Suprapubic skin (tissue), 4 donors: Measurements from ENCODE around the gene RRAGD. TPM values are rescaled to one million over a fixed set of nuclear protein-coding genes. Genes with fewer than 3 reads are reported as not detected.
A peak's percentile ranks its signal among the peaks of the same experiment; 100 is the strongest.

Experiments used
- DNase-seq, 2 donors: peaks; one replicate each; pipeline ENCODE4 v3.0.0-alpha.2; 2019; ENCODE audit warnings: low spot score in 2 of 2
- H3K27ac ChIP-seq: fragments of 200-600 bp; sonication (generic); one replicate; pipeline ENCODE4 v1.5.1; 2019
- H3K27me3 ChIP-seq: fragments of 200-600 bp; sonication (generic); one replicate; pipeline ENCODE4 v1.5.1; 2019
- H3K36me3 ChIP-seq: fragments of 200-600 bp; sonication (generic); one replicate; pipeline ENCODE4 v1.5.1; 2019
- H3K4me1 ChIP-seq: fragments of 200-600 bp; sonication (generic); one replicate; pipeline ENCODE4 v1.5.1; 2019
- H3K4me3 ChIP-seq: fragments of 200-600 bp; sonication (generic); one replicate; pipeline ENCODE4 v1.5.1; 2019; ENCODE audit warnings: mild to moderate bottlenecking
- H3K9me3 ChIP-seq: fragments of 200-600 bp; sonication (generic); one replicate; pipeline ENCODE4 v1.5.1; 2019
- EP300 ChIP-seq: sonication (generic); formaldehyde crosslinking; IDR thresholded peaks from one replicate; pipeline ENCODE4 v1.6.1; 2017; ENCODE audit warnings: antibody characterized with exemption
- POLR2A ChIP-seq, 2 donors: fragments of 450-650 bp; IDR thresholded peaks; one replicate each; pipeline ENCODE4 v1.6.1; 2017; ENCODE audit warnings: antibody characterized with exemption in 2 of 2, mild to moderate bottlenecking in 2 of 2, moderate library complexity in 2 of 2
- POLR2AphosphoS5 ChIP-seq, 3 donors: sonication (generic); formaldehyde crosslinking; IDR thresholded peaks; one replicate each; pipeline ENCODE4 v1.6.1; 2017; ENCODE audit warnings: antibody characterized with exemption in 3 of 3
- WGBS: methylation state at CpG from one replicate; pipeline ENCODE4 v1.1.5; 2018; 5-methylcytosine and 5-hydroxymethylcytosine counted together
- total RNA-seq, 4 donors: library from RNA; depleted of rRNA; stranded (reverse); fragments of >200 nt; gene quantifications; one replicate each; pipeline ENCODE4 v1.1.0, GENCODE V29; 2016
- TF ChIP-seq, protein P1 (sequence below), 2 donors: fragments of 200-600 bp in 1 of 2; fragments of 450-650 bp in 1 of 2; sonication (generic) in 1 of 2; IDR thresholded peaks; one replicate each; pipeline ENCODE4 v1.5.1; 2016 to 2019; ENCODE audit warnings: antibody characterized with exemption in 2 of 2, mild to moderate bottlenecking in 1 of 2, moderate library complexity in 1 of 2

Gene RRAGD
- total RNA-seq, 4 donors from 2014 or later, result 13.7 to 24.3 (median 17.9) TPM

DNA sequence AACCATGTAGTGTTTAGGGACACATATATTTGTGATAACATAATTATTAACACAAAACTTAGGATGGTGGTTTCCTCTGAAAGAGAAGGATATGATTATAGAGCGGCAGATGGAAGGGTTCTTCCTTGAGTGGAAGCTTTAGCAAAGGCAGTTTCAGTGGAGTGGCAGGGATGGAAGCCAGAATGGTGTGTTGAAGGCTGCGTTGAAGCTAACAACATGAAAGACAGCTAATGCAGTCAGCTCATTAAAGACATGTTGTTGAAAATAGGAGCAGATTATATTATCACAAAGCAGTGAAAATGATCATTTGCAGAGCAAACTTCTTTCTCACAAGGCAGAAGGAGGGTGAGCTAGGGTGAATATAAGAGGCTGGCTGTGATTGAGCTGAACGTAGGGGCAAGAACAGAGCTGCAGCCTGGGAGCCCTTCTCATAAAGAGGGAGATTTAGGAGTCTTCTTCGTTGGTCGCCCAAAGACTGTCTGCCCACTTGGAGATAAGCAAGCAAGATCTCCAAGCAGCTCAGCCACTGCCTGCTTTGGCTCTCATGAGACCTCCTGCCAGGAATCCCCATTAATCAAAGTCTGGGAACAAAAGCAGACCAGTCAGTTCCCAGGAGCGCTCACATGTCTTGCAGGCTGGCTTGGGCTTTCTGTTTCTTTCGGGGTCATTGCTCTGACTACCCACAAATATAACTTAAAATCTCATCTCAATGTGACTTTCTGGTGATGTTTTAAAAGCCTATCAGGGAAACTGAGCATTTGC lies 18.3 kb upstream of the RRAGD start:
- Histone ChIP-seq H3K9me3 (no peaks in the 10 kb centered on the region), H3K36me3 (no peaks in the 10 kb centered on the region), H3K27ac (no peak overlapping the region), H3K27me3 (no peaks in the 10 kb centered on the region), H3K4me3 (no peak overlapping the region), H3K4me1 (peaks cover 16% of the 10 kb centered on the region)
- 56% methylated on average over 6 of the region's 7 CpGs for WGBS
- TF ChIP-seq POLR2A (IDR thresholded peaks at IDR 0.05) (no peak), POLR2AphosphoS5 (IDR thresholded peaks at IDR 0.05) (no peak), EP300 (no peak)
- TF ChIP-seq, protein P1, sequence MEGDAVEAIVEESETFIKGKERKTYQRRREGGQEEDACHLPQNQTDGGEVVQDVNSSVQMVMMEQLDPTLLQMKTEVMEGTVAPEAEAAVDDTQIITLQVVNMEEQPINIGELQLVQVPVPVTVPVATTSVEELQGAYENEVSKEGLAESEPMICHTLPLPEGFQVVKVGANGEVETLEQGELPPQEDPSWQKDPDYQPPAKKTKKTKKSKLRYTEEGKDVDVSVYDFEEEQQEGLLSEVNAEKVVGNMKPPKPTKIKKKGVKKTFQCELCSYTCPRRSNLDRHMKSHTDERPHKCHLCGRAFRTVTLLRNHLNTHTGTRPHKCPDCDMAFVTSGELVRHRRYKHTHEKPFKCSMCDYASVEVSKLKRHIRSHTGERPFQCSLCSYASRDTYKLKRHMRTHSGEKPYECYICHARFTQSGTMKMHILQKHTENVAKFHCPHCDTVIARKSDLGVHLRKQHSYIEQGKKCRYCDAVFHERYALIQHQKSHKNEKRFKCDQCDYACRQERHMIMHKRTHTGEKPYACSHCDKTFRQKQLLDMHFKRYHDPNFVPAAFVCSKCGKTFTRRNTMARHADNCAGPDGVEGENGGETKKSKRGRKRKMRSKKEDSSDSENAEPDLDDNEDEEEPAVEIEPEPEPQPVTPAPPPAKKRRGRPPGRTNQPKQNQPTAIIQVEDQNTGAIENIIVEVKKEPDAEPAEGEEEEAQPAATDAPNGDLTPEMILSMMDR (IDR thresholded peaks at IDR 0.05), result no peak
- no peak for DNase-seq

DNA sequence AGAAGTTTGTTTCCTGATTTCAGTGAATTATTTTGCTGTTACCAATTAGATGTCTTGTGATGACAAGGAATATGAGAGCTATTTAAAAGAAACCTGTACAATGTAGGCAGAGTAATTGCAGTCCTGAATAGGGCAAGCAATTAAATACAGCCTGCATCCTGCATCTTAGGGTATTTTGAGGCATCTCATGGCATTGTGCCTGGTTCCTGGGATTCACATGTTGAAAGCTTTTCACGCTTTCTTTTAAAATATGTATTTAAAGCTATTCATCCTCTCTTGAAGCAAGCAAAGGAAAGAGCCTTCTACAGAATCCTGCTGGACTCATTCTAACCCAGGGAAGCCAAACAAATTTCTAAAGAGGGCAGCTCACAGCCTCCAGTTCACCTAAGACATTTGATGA lies 4.7 kb upstream of the RRAGD start:
- Histone ChIP-seq H3K36me3 (no peaks in the 10 kb centered on the region), H3K4me3 (no peak overlapping the region), H3K27me3 (no peaks in the 10 kb centered on the region), H3K27ac (no peak overlapping the region), H3K4me1 (peaks cover 11% of the 10 kb centered on the region), H3K9me3 (no peaks in the 10 kb centered on the region)
- TF ChIP-seq POLR2A (IDR thresholded peaks at IDR 0.05), result no peak
- no peak for TF ChIP-seq EP300
- no peak for TF ChIP-seq POLR2AphosphoS5 (IDR thresholded peaks at IDR 0.05)
- TF ChIP-seq, protein P1 (IDR thresholded peaks at IDR 0.05), result no peak
- DNase-seq, result no peak
- WGBS, result 84% methylated on average over 1 of the region's 1 CpG

DNA sequence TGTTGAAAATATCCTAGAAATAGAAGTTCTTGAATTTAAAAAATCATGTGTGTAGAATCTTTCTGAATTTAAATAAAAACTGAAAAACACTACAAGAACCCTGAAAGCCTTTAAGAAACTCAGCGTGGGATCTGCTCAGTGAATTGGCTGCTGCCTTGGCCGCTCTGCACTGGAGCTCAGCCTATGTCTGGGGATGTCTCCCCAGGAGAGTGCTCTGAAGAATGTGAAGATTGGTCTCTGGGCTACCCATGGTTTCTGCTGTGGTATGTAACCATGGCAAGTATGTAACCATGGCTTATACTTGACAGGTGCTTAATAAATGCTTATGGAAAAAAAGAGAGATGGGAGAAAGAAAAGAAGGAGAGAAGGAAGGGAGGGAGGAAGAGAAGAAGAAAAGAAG lies 3.1 kb upstream of the RRAGD start:
- no peak for DNase-seq

DNA sequence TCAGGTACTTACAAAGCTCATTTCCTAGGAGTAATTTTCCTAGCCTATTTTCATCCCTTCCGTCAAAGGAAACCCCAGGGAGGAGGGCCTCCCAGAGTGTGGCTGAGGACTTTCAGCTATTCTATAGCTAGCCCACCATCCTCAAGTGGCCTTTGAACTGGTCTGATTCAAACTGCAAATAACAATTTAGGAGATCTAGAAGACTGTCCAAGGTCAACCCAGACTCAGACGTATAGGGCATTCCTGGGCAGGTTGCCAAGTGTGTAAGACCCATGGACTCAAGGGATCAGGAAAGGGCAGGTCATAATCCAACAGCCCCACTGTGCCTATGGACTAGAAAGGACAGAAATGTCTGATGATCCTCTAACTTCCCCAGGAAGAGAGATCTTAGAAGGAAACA lies 2.1 kb upstream of the RRAGD start:
- no peaks in the 10 kb centered on the region for H3K36me3 ChIP-seq
- 11% methylated on average over 2 of the region's 2 CpGs for WGBS
- TF ChIP-seq POLR2A (IDR thresholded peaks at IDR 0.05), result no peak
- TF ChIP-seq EP300, result no peak
- no peak for TF ChIP-seq POLR2AphosphoS5 (IDR thresholded peaks at IDR 0.05)
- TF ChIP-seq, protein P1 (IDR thresholded peaks at IDR 0.05), result no peak
- H3K27me3 ChIP-seq, result no peaks in the 10 kb centered on the region
- no peak overlapping the region for H3K4me3 ChIP-seq
- H3K27ac ChIP-seq, result no peak overlapping the region
- H3K4me1 ChIP-seq, result peaks cover 25% of the 10 kb centered on the region
- no peak for DNase-seq
- H3K9me3 ChIP-seq, result no peaks in the 10 kb centered on the region

More for the DNA sequence above, 3.1 kb upstream of the RRAGD start:
- H3K27me3 ChIP-seq, result no peaks in the 10 kb centered on the region
- H3K4me3 ChIP-seq, result no peak overlapping the region
- no peaks in the 10 kb centered on the region for H3K9me3 ChIP-seq
- H3K27ac ChIP-seq, result no peak overlapping the region
- H3K4me1 ChIP-seq, result peaks cover 24% of the 10 kb centered on the region
- H3K36me3 ChIP-seq, result no peaks in the 10 kb centered on the region
- TF ChIP-seq POLR2AphosphoS5 (IDR thresholded peaks at IDR 0.05) (no peak), EP300 (no peak), POLR2A (IDR thresholded peaks at IDR 0.05) (no peak)
- TF ChIP-seq, protein P1 (IDR thresholded peaks at IDR 0.05), result no peak
- WGBS, result 97% methylated on average over 2 of the region's 2 CpGs

DNA sequence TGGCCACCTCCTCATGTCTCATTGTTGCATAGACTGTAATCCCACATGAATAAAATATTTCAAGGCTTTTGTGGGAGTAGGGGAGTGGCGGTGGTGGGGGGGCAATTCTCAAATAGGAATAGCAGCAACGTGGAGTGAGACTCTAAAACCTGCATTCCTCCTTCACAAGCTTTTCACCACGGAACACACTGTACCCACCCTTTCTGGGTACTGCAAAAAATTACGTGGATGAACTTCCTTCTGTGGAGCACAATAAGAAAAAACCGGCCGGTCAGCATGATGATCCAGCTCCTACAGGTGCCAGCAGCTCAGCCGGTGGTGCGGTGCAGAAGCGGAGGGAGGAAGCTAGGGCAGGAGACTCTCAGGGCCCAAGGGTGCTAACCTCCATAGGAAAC lies 930 bp upstream of the RRAGD start:
- Histone ChIP-seq H3K4me1 (peaks cover 25% of the 10 kb centered on the region), H3K4me3 (peak overlapping the region; percentile 79), H3K27me3 (no peaks in the 10 kb centered on the region), H3K36me3 (no peaks in the 10 kb centered on the region), H3K27ac (peak overlapping the region; percentile 80), H3K9me3 (no peaks in the 10 kb centered on the region)
- no peak for DNase-seq
- no peak for TF ChIP-seq POLR2A (IDR thresholded peaks at IDR 0.05)
- TF ChIP-seq POLR2AphosphoS5 (IDR thresholded peaks at IDR 0.05), result no peak
- TF ChIP-seq EP300, result no peak
- TF ChIP-seq, protein P1 (IDR thresholded peaks at IDR 0.05), result no peak
- 26% methylated on average over 9 of the region's 9 CpGs for WGBS
